ENCODE results near the gene CHID1. TPM values are rescaled to one million over a fixed set of nuclear protein-coding genes. Genes with fewer than 3 reads are reported as not detected.

CHID1 gene
- polyA plus RNA-seq, 4 donors, result 102 to 128 (median 115) TPM

DNA sequence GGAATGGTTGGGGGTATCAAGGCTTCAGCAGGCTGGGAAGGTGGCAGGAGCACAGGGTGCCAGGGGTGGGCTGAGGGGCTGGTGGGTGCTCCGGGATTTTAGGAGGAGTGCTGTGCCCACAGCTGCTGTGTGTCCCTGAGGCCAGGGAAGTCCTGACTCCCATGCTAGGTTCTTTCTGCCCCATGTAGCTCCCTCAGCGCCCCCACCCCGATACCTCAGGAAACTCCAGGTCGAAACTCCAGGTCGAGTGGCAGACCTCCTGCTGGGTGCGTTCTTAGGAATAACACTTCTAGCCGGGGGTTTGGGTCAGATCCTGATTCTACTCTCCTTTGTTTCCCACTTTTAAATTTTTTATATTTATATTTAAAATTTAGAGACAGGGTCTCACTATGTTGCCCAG is 23.3 kb upstream of the CHID1 start:
- no peak for DNase-seq (ENCODE audit: low read depth in 4 of 4, low spot score in 3 of 4)

DNA sequence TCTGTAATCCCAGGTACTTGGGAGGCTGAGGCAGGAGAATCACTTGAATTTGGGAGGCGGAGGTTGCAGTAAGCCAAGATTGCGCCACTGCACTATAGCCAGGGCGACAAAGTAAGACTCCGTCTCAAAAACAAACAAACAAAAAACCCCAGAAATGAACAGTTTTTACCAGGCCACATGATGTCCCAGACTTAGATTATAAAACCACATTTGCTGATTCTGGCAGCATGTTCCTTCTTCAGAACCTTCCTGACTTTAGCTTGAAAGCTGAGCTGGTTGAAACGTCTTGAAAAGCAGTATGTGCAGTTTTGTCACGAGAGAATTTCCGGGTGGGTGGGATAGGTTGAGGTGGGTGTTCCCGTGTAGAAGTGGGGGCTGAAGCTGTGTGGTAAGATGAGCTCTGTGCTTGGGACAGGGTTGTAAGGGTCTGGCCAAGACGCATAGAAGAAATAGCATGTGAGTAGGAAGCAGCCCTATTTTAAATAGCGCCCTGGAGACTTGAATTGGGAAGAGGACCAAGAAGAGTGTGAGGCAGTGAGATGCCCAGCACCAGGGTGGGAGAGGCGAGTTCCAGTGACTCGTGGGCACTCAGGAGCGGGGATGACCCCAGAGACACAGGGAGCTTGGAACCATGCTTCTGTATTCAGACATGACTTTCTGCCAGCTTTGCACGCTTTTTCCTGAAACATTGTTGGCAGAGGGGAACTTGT is 22.7 kb upstream of the CHID1 start:
- no peak for DNase-seq (ENCODE audit: low read depth in 4 of 4, low spot score in 3 of 4)

- no peak for DNase-seq (ENCODE audit: low read depth in 4 of 4, low spot score in 3 of 4)
These were observed 21.8 kb upstream of the CHID1 start for GRCh38 chr11:932435-932834.

DNA sequence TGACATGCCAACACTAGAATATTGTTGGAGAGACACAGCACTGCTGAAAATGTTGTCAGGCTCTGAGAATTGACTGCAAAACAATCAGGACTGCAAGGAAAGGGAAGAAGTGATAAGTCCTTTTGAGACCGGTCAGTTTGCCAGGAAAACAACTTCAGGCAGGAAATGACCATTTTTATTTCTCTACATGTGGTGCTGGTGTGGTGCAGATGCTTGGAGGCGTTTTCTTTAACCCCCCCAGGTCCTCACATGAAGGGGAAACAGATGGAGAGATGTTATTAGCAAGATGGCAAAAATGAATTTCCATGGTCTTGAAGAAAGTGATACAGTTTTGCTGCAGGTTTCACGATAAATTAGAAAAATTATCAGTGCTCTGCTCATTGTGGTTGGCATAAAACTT is 20.8 kb upstream of the CHID1 start:
- DNase-seq (ENCODE audit: low read depth in 4 of 4, low spot score in 3 of 4), result no peak

DNA sequence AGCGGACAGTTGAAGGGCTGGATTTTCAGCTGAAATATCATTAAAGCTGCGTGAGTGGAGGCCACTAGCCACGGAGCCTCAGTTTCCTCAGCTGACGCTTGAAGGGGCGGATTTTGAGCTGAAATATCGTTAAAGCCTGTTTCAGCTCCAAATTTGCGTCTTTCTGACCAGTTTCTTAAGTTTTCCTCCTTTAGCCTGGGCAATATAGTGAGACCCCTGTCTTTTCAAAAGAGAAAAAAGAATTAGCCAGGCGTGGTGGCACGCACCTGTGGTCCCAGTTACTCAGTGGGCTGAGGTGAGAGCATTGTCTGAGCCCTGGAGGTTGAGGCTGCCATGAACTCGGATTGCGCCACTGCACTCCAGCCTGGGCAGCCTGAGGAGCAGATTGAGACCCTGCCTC is 18.8 kb upstream of the CHID1 start:
- no peak for DNase-seq (ENCODE audit: low read depth in 4 of 4, low spot score in 3 of 4)

GRCh38 chr11:928786-929185 is 18.2 kb upstream of the CHID1 start:
- no peak for DNase-seq (ENCODE audit: low read depth in 4 of 4, low spot score in 3 of 4)

- DNase-seq (ENCODE audit: low read depth in 4 of 4, low spot score in 3 of 4), result no peak
These were observed 17.3 kb upstream of the CHID1 start for GRCh38 chr11:927871-928270.

DNA sequence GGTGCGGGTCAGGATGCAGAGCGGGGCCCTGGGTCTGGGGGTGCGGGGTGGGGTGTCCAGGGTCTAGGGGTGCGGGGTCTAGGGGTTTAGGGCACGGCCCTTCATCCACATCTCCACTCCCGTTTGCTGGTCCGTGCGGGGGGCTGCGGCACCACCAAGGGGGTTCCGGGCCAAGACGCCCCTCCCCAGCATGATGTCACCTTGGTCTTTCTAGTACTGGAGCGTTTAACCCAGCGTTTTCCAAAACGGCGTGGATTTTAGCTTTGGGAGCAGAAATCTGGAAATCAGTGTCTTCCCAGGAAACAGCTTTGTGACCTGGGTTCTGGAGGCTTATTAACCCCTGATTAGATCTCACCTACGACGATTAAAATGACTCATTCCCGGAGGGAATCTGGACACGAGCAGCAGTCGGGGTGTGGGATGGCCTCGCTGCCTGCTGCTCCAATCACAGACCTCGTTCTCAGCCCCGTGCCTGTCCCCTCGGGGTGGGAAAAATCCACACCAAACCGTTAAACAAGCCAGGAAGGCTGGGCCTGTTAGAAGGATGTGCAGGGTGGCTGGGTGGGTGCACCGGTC is 15.8 kb upstream of the CHID1 start:
- no peak for DNase-seq (ENCODE audit: low read depth in 4 of 4, low spot score in 3 of 4)

DNA sequence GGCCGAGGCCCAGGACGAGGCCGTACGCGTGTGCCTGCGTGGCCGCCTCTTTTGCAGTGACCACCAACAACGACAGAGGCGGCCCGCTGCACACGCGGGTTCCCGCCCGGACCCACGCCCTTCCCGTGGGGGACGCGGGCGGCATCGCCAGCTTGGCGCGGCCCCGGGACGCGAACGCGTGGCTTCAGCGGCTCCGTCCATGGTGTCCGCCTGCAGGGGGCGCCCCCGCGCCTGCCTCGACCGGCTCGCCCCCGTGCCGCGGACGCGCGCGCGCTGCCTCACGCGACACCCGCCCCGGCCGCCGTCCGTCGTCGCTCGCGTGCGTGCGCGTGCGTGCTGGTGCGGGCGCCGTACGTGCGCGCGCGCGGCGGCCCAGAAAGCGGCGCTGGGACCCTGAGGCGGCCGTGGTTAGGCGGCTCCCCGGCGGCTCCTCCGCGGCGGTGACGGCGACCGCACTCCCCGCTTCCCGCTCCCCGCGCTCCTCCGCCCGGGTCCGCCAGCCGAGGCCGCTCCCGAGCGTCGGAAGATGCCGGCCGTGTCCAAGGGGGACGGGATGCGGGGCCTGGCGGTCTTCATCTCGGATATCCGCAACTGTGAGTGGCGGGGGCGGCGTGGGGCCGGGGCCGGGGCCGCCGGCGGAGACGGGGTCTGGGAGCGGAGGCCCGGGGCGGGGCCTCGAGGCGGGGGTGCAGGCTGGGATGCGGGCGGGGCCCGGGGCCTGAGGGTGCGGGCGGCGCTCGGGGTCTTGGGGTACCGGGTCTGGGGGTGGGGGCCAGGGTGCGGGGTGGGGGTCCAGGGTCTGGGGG is 15.1 kb upstream of the CHID1 start, which contains the start of gene AP2A2:
TSS of gene AP2A2 (plus strand) at position 375 of the 806 bp plus-strand sequence. CDS start at position 527, 152 bp downstream.
- DNase-seq (ENCODE audit: low read depth in 4 of 4, low spot score in 3 of 4), result peak; percentile 78 to 83 (median 80)

DNA sequence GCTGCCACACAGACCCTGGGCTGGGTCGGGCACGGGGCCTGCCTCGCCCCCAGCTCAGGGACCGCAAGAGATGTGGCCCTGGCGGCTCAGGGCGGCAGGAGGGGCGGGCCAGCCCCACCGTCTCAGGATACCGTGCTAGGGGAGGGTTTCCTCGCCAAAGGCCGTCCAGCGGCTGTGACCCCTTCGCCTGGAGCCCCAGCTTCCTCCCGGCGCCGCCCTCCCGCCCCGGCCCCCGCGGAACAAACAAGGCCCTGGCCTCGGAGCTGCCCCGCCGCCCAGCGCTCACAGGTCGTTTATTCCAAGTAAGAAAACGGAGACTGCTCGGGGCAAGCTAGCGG is 14.5 kb upstream of the CHID1 start:
- no peak for DNase-seq (ENCODE audit: low read depth in 4 of 4, low spot score in 3 of 4)

GRCh38 chr11:924406-925157 is 14.0 kb upstream of the CHID1 start:
- DNase-seq (ENCODE audit: low read depth in 4 of 4, low spot score in 3 of 4), result no peak

DNA sequence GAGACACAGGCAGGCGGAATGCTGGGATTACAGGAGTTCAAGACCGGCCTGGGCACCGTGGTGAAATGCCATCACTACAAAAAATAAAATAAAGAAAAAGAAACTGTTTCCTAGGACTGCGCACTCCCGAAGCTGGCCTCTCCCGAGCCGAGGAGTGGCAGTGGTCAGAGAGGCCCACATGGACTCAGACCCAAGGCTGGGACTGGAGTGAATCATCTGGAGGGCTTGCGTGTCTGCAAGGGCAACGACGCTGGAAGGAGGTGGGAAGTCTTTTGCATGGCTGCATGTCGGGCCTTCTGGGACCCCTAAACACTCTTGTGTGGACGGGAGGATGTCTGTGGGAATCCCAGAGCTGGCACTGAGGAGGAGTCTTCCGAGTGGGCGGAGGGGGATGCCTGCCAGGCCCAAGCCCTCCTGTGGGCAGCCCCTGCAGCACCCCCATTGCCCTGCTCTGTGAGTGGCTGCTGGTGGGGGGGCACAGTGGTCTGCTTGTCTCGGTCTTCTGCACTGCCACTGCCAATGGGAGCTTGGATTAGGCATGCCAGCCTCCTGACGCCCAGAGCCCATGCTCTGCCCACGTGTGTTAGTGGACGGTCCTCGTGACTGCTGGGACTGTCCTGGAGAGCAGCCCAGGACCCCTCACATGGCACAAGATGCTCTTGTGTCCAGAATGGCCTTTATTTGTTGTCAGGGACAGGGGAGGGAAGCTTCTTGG is 13.2 kb upstream of the CHID1 start:
- DNase-seq (ENCODE audit: low read depth in 4 of 4, low spot score in 3 of 4), result no peak

DNA sequence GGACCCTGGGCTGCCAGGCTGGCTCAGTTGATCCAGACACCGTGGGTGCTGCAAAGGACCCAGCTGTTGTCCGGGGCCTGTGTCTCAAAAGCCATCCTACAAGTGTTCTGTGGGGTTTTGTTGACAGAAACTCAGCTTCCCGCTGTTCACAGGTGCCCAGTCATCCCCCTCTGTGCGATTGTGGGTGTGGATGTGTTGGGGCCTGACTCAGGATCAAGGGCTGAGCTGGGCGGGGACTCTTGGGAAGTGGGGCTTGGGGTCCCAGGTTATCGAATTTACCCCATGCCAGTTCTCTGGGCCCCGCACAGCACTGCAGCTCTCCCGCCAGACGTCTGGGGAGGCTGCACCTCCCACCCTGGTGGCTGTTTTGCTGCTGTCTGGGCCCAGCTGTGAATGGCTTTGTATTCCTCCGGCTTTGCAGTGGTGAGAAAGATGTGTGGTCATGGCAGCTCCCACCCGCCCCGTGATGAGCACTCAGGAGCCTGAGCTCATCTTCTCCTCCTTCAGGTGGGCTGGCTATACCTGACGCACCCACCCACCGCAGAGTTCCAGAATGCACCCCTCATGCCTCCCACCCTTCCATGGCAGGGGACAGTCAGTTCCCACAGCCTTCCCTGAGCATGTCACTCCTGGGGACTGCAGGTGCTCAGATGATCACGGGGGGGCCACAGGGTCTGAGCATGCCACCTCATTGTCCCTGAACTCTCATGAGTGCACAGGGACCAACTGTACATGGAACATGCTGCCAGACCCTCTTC is 11.5 kb upstream of the CHID1 start:
- no peak for DNase-seq (ENCODE audit: low read depth in 4 of 4, low spot score in 3 of 4)

DNA sequence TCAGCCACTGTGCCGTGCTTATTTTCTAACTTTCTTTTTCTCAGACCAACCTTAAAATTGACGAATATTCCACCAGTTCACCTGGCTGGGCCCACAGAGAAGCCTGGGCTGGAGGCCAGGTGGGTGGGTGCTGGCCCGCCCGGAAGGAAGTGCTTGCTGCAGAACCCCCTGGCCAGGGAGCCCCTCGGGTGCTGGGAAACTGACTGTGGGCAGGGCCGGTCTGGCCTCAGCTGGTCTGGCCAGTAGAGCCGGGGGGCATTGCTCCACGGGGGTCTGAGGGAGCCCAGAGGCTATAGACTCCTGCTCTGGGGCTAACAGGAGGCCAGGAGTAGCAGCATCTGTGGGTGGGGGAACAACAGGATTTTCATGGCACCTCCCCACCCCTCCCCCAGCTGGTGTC is 6.8 kb upstream of the CHID1 start:
- no peak for DNase-seq (ENCODE audit: low read depth in 4 of 4, low spot score in 3 of 4)

- DNase-seq (ENCODE audit: low read depth in 4 of 4, low spot score in 3 of 4), result no peak
These were observed 4.3 kb upstream of the CHID1 start for GRCh38 chr11:914747-915501.

DNA sequence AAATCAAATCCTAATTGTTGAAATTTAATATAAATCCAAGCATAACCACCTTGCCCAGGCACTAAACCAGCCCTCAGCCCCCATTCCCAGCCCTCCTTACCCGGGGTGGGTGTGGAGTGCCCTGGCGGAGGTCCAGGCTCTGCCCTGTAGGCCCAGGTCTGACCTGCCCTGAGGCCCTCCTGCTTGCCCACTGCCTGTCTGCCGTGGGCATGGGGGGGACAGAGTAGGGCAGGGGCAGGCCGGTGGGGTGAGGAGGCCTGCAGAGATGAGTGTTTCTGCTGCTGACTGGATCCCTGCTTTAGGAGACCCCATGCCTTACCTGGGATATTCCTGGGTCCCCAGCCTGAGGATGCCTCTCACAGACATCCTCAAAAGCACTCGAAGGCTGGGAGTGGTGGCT is 3.6 kb upstream of the CHID1 start:
- DNase-seq (ENCODE audit: low read depth in 4 of 4, low spot score in 3 of 4), result no peak

DNA sequence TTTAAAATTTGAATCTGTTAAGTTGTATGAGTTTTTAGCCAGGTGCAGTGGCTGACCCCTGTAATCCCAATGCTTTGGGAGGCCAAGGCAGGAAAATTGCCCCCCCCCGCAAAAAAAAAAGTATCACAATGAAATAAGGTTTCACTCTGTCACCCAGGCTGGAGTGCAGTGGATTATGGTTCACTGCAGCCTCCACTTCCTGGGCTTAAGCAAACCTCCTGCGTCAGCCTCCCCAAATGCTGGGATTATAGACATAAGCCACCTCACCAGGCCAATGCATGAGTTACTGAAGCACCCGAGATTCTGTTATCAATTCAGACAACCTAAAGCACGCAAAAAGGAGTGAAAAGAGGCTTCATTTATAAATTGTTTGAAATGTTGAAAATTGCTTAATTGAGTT is 2.4 kb upstream of the CHID1 start:
- no peak for DNase-seq (ENCODE audit: low read depth in 4 of 4, low spot score in 3 of 4)

GRCh38 chr11:912266-912665 is 1.7 kb upstream of the CHID1 start:
- DNase-seq (ENCODE audit: low read depth in 4 of 4, low spot score in 3 of 4), result no peak

DNA sequence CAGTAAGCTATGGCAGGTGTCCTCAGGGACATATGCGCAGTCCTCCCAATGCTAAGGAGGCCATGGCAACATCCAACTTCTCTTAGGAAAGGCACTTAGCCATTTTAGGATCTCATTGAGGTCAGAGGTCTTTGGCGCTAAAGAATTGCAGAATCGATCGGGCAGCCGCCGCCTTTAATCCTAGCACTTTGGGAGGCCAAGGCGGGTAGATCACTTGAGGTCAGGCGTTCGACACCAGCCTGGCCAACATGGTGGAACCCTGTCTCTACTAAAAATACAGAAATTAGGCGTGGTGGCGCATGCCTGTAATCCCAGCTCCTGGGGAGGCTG is 1.2 kb upstream of the CHID1 start:
- DNase-seq (ENCODE audit: low read depth in 4 of 4, low spot score in 3 of 4), result no peak

All from right renal pelvis (tissue), 4 donors.